A549 treated with CORT108297 at 1 μM for 4 hours (cell line): ENCODE results near the gene SMOC2. TPM values are rescaled to one million over a fixed set of nuclear protein-coding genes. Genes with fewer than 3 reads are reported as not detected.

Experiments
- total RNA-seq: library from RNA; stranded (reverse); fragments of 200-300 nt; extraction: Qiagen RNA extraction; gene quantifications from 5 replicates; pipeline ENCODE4 v1.2.3, GENCODE V29; 2022

SMOC2 gene, protein sequence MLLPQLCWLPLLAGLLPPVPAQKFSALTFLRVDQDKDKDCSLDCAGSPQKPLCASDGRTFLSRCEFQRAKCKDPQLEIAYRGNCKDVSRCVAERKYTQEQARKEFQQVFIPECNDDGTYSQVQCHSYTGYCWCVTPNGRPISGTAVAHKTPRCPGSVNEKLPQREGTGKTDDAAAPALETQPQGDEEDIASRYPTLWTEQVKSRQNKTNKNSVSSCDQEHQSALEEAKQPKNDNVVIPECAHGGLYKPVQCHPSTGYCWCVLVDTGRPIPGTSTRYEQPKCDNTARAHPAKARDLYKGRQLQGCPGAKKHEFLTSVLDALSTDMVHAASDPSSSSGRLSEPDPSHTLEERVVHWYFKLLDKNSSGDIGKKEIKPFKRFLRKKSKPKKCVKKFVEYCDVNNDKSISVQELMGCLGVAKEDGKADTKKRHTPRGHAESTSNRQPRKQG
- not detected in 5 replicates for total RNA-seq

DNA sequence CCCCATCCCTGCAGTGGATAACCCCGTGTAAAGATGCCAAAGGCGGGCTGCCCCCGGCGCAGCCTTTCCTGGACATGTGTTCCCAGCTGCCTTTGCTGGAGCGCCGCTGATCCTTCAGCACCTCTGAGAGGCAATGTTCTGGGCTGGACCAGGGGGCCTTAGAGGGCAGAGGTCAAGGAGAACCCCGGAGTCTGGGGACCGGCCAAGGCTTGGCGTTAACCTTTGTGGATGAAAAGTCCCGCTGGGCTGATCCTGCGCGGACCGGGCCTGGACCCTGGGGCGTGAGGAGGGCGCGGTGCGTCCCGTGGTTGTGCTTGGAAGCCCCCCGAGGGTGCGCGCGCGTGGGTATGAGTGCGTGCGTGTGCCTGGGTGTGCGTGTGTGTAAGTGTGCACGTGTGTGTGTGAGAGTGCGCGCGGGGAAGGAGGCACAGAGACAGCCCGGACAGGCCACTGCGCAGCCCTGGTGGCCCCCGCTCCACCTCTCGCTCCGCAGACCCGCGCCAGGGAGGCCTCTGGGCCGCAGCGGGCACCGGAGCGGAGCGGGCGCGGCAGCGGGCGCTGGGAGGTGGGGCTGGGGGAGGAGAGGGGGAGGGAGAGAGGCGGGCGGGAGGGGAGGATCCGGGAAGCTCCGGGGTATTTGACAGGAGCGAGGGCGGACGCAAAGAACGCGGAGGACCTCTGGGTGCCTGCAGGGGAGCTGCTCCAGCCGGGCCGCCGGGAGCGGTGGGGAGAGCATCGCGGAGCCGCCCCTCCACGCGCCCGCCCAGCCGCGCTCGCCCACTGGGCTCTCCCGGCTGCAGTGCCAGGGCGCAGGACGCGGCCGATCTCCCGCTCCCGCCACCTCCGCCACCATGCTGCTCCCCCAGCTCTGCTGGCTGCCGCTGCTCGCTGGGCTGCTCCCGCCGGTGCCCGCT lies at the start of gene SMOC2:
SMOC2 (plus strand) TSS at position 665 of the 914 bp plus-strand sequence; CDS start at position 852, 187 bp downstream.

Other genes with a start within 250 kb of the SMOC2 start
- 0.18 to 0.38 TPM (median 0.20 TPM) in 5 replicates for gene DACT2, start 121.4 kb upstream of the SMOC2 start, total RNA-seq